NB4 (cell line): Measurements from ENCODE around the gene SIRPB1.
"Not testable (repeated sequence)": the region's sequence is repeated elsewhere in the genome, so short reads cannot be mapped to it uniquely, and the experiment has no call there.

Source experiments
- DNase-seq: peaks from one replicate; pipeline ENCODE4 v3.0.0; 2010; ENCODE audit warnings: low read depth
- H3K4me3 ChIP-seq: one replicate; pipeline ENCODE4 v1.5.1; 2011; ENCODE audit warnings: mild to moderate bottlenecking, low read depth, low read length, moderate library complexity
- CTCF ChIP-seq: IDR thresholded peaks from one replicate; pipeline ENCODE4 v1.5.1; 2012; ENCODE audit warnings: low read depth, low read length
- MAX ChIP-seq: IDR thresholded peaks from 2 replicates; pipeline ENCODE4 v1.6.1; 2011; ENCODE audit warnings: low read depth, low read length
- MYC ChIP-seq: IDR thresholded peaks from 2 replicates; pipeline ENCODE4 v1.6.1; 2011; ENCODE audit warnings: low read depth, low read length
- POLR2A ChIP-seq: IDR thresholded peaks from 2 replicates; pipeline ENCODE4 v1.6.1; 2011; ENCODE audit warnings: mild to moderate bottlenecking; ENCODE audit not compliant: insufficient read length; ENCODE audit errors: extremely low read depth

Gene SIRPB1

GRCh38 chr20:1576641-1577040 lies 43.2 kb downstream of the SIRPB1 start:
- TF ChIP-seq POLR2A (no peak), MYC (no peak), CTCF (no peak), MAX (no peak)
- H3K4me3 ChIP-seq: no peak overlapping the region
- peak; percentile 11 for DNase-seq

- DNase-seq: peak; percentile 0
- not testable (repeated sequence) for H3K4me3 ChIP-seq
Observed at GRCh38 chr20:1576003-1576402, 43.8 kb downstream of the SIRPB1 start.

- not testable (repeated sequence) for H3K4me3 ChIP-seq
- peak; percentile 0 for DNase-seq
Observed at GRCh38 chr20:1571583-1571982, 48.2 kb downstream of the SIRPB1 start.
